Hindlimb muscle (tissue), 1 donor: ENCODE results near the gene PGLYRP1. TPM values are rescaled to one million over a fixed set of nuclear protein-coding genes. Genes with fewer than 3 reads are reported as not detected.

Experiments
- DNase-seq: peaks from one replicate; pipeline ENCODE4 v3.0.0-alpha.2; 2013
- polyA plus RNA-seq: library from polyadenylated mRNA; unstranded; fragments of 120-200 nt; gene quantifications from one replicate; pipeline ENCODE4 v1.2.1, GENCODE V29; 2013; ENCODE audit not compliant: insufficient read length

Gene PGLYRP1
- 0.83 TPM for polyA plus RNA-seq

GRCh38 chr19:46022431-46023310 is at the start of gene PGLYRP1:
Gene PGLYRP1, minus strand, starts transcription at chr19:46023053. Its CDS starts 32 bp downstream, at chr19:46023021.
- DNase-seq = no peak

- DNase-seq = no peak
These were observed 47.0 kb upstream of the PGLYRP1 start for GRCh38 chr19:46069806-46070341.

- DNase-seq = no peak
These were observed 45.7 kb upstream of the PGLYRP1 start for GRCh38 chr19:46068345-46069258.

- DNase-seq = no peak
These were observed 44.8 kb upstream of the PGLYRP1 start for GRCh38 chr19:46067691-46068090.

GRCh38 chr19:46066471-46066870 is 43.6 kb upstream of the PGLYRP1 start:
- DNase-seq = no peak

GRCh38 chr19:46065486-46066071 is 42.7 kb upstream of the PGLYRP1 start:
- DNase-seq = no peak

- DNase-seq = no peak
These were observed 40.3 kb upstream of the PGLYRP1 start for GRCh38 chr19:46063201-46063600.

GRCh38 chr19:46060012-46060411 is 37.2 kb upstream of the PGLYRP1 start:
- no peak for DNase-seq

- DNase-seq = no peak
These were observed 35.9 kb upstream of the PGLYRP1 start for GRCh38 chr19:46058778-46059177.

- no peak for DNase-seq
These were observed 33.7 kb upstream of the PGLYRP1 start for GRCh38 chr19:46056536-46056935.

GRCh38 chr19:46052896-46053295 is 30.0 kb upstream of the PGLYRP1 start:
- DNase-seq = no peak

GRCh38 chr19:46049597-46049996 is 26.7 kb upstream of the PGLYRP1 start:
- no peak for DNase-seq

- DNase-seq = no peak
These were observed 20.7 kb upstream of the PGLYRP1 start for GRCh38 chr19:46043519-46043918.

- DNase-seq = no peak
These were observed 19.5 kb upstream of the PGLYRP1 start for GRCh38 chr19:46042252-46042883.

- no peak for DNase-seq
These were observed 18.2 kb upstream of the PGLYRP1 start, which contains the start of gene IGFL4 for GRCh38 chr19:46040952-46041500. Gene IGFL4, minus strand, starts transcription at chr19:46041002. Its CDS starts 40 bp downstream, at chr19:46040962.

- DNase-seq = no peak
These were observed 17.3 kb upstream of the PGLYRP1 start for GRCh38 chr19:46040125-46040524.

GRCh38 chr19:46036744-46037128 is 13.9 kb upstream of the PGLYRP1 start:
- no peak for DNase-seq

GRCh38 chr19:46035986-46036743 is 13.3 kb upstream of the PGLYRP1 start:
- no peak for DNase-seq

GRCh38 chr19:46035546-46035945 is 12.7 kb upstream of the PGLYRP1 start:
- no peak for DNase-seq

GRCh38 chr19:46033401-46033800 is 10.5 kb upstream of the PGLYRP1 start:
- no peak for DNase-seq

- DNase-seq = no peak
These were observed 9.8 kb upstream of the PGLYRP1 start for GRCh38 chr19:46032597-46033025.
